Activated naive CD8-positive, alpha-beta T cell treated with anti-CD3 and anti-CD28 coated beads, Interleukin-2, amount 50 U/mL, for 16 hours (primary cell): ENCODE measurements around the gene MAD1L1.

Experiments used
- DNase-seq: peaks from one replicate; pipeline ENCODE4 v3.0.0-alpha.2; 2020; ENCODE audit warnings: low read depth, low spot score

The MAD1L1 gene

DNA sequence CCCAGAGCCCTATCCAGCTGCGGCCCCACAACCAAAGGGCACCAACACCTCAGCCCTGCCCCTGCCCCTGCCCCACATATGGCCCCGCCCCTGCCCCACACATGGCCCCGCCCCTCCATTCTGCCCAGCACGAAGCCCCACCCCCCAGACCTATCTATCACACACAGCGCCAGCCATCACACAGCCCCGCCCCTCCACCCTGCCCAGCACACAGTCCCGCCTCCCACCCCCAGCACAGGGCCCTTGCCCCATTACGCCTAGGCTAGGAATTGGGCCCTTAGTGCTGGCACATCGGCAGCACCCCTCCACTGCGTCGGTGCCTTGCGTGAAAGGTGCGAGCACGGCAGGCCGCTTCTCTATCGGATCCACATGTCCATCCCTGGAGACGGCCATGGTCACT is 126.8 kb downstream of the MAD1L1 start:
- no peak for DNase-seq

DNA sequence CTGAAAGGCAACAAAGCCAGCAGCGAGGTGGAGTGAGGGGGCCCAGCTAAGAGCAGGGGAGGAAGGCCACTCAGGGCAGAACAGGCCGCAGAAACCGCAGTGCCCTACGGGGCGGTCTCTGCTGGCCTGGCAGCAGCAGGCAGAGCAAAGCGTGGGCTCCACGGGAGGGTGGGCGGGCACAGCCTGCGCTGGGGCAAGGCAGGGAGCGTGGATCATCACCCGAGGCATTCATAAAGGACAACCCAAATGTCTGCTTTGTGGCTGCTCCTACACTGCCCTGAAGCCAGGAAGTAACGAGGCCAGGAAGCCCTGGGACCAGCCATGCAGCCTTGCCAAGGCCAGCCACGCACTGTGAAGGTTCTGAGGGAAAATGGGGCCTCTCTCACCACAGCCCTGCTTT is 127.5 kb downstream of the MAD1L1 start:
- no peak for DNase-seq

DNA sequence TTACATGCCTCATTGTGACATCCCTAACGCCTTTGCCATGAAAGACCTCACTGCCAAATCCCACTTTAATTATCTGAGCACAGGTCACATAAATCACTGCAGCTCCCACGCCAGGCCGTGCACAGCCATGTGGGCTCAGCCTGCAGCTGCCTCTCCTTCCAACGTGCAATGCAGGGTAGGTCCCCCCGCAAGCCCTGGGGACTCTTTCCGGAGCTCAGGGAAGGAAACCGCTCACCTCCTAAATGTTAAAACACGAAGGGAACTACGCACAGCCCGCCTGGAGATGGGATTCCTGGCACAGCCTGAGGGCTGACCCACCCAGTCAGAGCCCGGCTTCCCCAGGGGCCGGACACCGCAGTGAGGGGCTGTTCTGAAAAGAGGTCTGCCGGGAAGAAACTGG is 128.0 kb downstream of the MAD1L1 start:
- DNase-seq: no peak

DNA sequence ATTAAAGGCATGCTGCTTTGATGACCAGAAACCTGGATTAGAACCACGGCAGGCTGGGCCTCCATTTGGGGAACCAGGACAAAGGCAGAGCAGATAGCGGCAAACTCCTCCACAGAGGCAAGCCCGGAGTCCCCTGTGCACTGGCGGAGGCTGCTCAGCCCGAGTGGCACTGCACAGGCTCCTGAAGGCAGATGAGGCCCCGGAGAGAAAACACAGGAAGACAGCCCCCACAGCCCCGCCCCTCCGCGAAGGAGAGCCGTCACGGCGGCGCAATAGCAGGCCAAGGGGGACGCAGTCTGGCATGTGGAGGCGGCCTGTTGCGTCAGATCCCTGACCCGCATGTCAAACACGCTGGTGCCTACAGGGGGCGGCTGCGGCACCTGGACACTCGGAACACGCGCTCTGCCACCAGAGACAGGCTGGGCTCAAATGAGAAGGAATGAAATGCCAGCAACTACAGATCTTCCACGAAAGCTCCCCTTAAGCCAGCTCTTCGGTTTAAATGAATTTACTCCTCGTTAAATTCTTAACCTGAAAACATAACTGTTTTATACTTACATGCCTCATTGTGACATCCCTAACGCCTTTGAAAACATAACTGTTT is 128.5 kb downstream of the MAD1L1 start:
- peak; percentile 69 for DNase-seq

DNA sequence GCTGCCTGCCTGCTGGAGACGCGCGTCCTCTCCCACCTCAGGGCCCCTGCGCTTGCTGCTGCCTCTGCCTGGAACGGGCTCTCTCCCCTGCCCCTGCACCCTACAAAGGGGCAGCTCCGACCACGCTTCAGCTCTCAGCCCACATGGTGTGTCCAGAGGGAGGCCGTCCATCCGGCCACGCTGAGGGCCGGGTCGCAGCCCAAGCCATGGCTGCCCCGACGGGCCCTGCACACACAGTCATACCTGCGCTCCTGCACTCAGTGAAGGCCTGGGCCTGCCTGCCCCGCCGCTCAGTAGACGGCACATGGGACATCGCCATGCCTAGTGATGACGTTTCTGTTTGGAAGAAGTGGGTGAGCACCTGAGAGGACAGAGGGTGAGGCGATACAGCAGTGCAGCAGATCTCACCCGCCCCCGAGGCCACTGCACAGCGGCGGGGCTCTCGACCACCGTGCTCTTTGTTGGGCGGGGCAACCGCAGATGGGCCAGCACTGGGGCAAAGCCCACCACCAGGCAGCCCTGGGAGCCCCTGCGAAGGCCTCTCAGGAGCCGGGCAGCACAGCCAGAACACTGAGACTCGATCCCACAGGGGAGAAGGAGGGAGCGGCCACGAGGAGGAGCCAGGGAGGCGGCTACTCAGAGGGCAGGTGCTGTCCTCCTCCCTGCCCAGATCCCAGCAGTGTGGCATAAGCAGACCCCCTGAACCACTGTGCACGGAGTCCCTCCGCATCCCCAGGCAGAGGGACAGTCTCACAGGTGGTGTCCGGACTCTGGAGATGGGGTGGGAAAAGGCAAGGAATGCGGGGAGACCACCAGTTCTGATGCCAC is 129.5 kb downstream of the MAD1L1 start:
- DNase-seq: no peak

DNA sequence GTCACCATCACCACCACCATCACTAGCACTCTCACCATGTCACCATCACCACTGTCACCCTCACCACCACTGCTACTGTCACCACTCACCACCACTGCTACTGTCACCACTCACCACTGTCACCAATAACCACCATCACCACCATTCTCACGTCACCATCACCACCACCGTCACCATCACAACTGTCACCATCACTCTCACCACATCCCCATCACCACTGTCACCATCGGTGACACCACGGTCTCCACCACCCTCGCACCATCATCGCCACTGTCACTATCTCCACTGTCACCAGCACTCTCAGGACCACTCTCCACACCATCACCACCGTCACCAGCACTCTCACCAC is 130.4 kb downstream of the MAD1L1 start:
- no peak for DNase-seq

DNA sequence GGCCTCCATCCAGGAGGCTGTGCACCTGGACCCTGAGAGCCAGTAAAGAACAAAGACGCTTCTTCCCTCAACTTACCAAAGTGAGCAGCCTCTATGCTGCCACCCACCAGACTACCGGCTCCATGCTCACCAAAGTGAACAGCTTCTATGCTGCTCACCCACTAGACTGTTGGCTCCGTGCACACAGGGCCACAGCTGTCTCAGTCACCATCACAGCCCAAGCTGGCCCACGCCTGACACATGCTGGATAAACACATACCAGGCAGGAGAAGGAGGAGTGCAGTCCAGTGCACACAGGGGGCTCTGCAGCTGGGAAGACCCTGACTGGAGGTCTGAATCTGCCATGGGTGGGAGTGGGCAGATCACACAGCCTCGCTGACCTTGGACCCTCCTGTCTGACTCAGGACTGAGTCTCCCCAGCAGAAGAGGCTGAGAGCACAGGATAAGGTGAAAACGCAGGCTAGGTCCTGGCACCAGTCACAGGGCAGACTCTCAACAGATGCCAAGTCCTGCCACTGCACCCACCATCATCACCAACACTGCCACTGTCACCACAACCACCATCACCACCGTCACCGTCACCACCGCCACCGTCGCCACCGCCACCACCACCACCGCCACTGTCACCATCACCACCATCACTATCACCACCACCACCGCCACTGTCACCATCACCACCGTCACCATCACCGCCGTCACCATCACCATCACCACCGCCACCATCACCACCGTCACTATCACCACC is 130.9 kb downstream of the MAD1L1 start:
- DNase-seq: no peak

DNA sequence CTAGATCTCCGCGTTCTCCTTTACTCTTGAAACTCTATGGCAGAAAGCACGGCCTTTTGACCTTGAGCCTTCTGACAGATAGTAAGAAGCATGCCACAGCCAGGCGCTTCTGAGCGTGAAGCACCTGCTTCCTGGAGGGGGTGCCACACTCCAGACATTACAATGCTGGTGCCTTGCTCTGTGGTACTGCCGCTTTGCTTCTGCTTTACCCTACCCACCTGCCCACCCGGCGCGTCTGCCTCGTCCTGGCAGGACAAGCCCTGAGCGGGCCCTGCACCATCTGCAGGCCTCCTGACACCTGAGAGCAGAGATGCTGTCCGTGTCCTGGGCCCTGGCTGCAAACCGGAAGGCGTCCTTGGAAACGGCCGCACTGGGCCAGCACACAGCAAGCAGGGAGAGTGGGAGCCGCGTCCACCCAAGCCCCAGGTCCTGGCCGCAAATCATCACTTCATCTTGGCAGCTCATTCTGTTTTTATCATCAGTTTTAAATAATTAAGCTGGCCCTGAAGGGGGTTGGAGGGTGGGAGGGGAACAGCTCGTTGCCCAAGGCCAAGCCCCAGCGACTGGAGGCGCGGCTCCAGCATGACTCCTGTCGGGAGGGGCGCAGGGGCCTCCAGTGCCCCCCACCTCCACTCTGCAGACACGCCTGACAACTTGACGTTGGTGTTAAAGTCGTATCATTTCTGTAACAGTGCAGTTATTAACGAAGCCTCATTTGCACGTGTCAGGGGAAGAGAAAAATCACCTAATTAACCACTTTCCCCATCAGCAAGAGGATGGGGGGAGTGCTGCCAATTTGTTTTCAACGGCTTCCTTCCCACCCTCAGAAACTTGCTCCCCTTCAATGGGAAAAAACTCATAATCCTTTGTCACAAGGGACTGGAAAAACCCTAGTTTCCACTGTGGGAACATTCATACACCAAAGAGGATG is 132.2 kb downstream of the MAD1L1 start:
- no peak for DNase-seq

DNA sequence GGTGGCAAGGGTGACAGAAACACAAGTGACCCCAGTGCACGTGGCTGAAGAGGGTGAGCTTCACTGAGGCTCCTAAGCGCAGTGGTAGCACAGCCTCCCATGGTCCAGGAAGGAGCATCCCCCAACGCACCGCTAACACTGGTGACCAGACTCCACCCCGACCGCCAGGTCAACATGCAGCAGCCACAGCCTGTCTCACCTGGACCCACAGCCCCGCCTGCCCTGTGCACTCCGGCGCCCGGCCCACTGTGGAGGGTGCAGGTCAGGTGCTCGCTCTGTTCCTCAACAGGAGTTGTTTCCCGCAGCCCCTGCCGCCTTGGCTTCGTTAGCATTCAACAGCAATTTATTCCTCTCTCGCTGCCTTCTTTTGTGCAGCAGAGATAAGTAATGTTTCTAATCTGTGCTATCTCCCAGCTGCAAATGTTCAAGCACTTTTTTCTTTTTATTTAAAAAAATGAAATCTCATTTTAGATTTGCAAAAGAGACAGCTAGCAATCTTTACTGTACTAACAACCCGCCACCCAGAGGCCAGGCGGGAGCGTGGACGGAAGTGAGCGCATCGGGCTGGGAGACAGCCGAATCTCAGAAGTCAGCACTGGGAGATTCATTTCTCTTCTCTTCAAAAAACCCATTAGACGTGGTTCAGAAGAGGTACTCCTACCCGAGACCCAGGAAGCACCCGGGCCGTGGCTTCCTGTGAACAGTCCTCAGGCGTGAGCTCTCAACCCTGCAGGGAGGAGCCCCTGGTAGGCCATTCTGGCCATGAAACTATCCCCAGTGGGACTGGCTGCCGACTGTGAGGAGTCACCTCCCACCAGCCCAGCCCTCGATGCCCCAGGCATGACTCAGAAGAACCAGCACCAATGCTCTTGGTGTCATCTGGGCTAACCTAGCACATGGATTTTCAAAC is 133.4 kb downstream of the MAD1L1 start:
- no peak for DNase-seq

DNA sequence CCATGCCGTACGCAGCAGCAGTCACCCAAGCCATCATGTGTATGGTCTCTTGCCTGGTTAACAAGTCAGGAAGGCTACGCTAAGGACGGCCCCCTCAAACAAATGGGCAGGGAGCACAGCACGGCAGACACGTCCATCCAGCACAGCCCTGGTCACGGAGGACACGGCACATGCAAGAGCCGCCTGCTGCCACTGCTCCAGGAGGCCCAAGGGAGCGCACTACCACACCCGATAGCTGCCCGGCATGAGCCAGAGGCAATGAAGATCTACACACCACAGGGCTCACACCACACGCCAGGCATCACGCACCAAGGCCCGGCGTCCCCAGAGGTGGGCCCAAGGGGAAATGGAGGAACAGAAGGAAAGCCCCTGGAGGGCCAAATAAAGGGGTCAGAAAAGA is 134.2 kb downstream of the MAD1L1 start:
- no peak for DNase-seq

DNA sequence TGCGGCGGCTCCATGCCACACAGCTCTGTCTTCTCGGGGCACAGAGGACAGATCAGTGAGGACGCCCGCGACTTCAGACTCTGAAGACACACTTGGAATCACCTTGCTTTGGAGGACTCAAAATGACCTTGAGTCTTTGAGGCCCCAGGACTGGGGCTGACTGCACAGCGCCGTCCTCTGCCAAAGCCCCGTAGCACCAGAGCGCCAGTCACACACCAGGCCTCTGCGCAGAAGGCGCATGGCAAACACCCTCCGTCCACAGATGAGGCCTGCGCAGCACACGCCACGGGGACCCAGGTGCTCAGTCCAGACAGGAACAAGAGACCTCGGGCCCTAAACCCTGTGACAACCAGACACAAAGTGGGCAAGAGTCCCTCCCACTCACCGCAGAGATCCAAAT is 134.7 kb downstream of the MAD1L1 start:
- DNase-seq: no peak

DNA sequence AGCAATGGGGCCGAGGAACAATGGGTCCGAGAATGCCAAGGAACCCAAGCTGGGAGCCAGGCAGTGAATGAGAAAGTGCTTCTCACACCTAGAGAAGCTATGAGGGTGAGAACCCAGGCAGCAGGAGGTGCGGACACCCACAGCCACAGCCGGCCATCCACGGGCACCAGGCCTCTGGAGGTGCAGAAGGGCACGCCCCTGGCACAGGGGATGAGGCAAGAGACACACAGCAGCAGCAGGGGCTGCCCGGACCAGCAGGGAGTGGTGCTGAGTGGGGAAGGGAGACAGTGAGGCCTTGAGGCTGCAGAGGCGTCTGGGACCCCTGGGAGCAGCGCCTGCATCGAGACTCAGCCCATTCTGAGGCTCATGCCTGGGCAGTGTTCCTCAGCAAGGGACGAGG is 135.3 kb downstream of the MAD1L1 start:
- no peak for DNase-seq

DNA sequence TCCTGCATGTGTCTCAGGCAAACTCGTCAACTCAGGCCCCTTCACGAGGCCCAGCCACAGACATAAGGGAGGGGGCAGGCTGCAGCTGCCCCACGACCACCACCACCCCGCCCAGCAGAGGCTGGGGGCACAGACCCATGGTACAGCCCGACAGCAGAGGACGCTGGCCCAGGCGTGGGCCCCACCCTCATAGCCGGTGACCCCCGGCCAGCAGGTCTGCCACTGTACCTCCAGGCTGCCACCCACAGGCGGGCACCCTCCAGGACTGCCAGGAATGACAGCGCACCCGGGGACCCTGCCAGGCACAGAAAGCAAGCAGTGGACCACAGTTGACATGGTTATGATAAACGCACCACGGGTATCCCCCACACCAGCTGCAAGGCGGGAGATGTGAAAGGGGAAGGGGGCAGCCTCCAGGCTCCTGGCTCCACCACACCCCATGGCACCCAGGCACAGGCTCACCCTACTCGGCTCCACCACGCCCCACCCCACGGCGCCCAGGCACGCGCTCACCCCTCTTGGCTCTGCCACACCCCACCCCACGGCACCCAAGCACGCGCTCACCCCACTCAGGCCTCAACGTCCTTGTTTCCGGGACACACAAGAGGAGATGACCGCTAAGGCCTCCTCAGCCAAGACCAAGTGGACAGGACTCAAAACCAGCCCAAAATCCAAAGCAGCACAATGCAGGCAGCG is 135.9 kb downstream of the MAD1L1 start:
- no peak for DNase-seq

DNA sequence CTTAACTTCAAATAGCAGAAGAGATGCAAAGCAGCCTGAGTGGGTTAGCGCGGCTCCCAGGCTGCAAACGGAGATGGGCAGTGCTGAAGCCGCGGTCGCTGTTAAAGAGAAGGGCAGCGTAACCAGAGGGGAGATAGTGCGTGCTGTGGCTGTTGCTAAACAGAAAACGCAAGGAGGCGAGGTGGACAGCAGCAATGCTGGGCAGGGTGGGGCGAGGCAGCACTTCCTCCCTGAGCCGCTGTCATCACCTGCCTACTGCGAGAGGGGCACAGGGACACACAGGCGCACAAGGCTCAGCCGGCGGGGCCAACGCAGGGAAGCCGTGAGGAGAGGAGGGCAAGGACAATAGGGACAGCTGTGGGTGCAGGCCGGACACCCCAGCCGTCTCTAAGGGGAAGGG is 137.3 kb downstream of the MAD1L1 start:
- DNase-seq: no peak

DNA sequence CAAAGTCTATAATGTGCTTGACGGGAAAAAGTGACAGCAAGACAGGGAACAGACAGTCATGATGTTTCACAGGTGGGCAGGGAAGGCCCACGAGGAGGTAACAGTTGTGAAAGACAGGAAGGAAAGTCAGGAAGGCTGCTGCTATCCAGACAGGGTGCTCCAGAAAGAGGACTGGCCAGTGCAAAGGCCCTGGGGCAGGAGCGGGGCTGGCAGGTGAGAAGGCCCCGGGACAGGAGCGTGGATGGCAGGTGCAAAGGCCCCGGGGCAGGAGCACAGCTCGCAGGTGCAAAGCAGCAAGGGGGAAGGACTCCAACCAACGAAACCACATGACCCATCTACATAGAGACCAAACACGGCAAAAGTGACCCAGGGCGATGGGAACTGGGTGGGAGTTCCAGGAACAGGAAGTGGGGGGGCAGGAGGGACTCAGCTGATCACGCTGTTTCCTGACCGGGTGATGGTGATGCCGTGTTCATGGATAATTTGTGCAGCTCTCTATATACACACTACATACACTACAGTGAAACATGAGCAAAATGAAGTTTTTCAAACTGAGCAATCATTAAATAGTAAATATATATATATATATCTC is 138.2 kb downstream of the MAD1L1 start:
- no peak for DNase-seq

DNA sequence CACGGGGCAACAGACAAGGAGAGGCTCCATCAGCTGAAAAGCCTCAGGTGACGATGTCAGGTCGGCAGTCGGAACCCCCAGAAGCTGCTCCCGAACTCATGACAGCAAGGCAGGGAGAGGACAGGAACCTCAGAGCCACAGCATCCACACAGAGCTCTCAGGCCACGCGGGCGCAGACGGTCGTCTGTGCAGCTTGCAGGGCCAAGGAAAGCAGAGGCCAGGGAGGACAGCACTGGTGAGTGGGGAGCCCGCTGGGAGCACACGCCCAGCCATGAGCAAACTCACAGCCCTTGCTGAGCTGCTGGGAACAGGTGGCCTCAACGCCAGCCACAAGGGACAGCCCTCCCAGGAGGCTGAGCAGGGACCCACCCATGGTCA is 138.9 kb downstream of the MAD1L1 start:
- no peak for DNase-seq

DNA sequence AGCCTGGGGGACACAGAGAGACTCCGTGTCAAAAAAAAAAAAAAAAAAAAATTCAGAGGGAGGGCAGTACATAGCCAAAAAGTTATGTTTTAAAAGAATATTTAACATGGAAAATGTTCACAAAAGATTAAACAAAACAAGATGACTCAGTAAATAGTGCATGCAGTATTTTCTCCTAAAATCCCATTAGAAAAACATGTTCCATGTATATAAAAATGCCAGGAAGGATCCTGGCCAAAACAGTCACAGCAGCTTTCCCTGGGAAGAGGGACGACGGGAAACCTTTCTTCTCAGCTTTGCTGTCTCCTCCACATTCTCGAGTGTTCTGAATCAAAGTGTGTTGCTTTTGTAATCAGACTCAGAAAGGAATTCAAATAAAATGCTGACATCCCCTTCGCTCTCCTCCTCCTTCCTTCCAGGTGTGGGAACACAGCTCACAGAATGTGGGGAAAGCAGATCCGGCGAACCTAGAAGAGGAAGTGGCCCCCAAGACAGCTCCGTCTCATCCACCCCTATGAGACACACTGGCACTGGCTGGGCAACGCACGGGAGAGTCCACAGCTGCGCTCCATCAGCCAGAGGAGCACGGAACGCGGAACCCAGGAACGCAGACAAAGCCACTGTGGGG is 139.4 kb downstream of the MAD1L1 start:
- no peak for DNase-seq

DNA sequence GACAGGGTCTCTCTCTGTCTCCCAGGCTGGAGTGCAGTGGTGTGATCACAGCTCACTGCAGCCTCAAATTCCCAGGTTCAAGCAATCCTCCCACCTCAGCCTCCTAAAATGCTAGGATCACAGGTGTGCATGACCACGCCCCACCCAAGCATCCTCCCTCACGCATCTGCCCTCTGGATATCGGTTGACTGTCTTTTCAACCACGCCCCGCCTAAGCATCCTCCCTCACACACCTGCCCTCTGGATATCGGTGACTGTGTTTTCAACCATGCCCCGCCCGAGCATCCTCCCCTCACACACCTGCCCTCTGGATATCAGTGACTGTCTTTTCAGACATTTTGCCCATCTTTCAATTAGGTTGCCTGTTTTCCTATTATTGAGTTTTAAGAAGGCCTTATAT is 140.5 kb downstream of the MAD1L1 start:
- no peak for DNase-seq
